HepG2 (cell line): ENCODE data around the gene LYPLA2. TPM values are rescaled to one million over a fixed set of nuclear protein-coding genes. Genes with fewer than 3 reads are reported as not detected.

ENCODE experiments used
- CBX1 ChIP-seq: IDR thresholded peaks from one replicate; pipeline ENCODE4 v1.6.1; 2016; ENCODE audit warnings: antibody characterized with exemption, low read depth
- CBX2 ChIP-seq, 2 experiments: fragments of 200-600 bp in 1 of 2; sonication (generic); formaldehyde crosslinking in 1 of 2; IDR thresholded peaks; 2 replicates each; pipeline versions ENCODE4 v1.7.0 to v1.8.1; 2018 to 2022; ENCODE audit warnings: low read depth in 2 of 2, low read length in 1 of 2, mild to moderate bottlenecking in 1 of 2, missing genetic modification reagents in 1 of 2
- CHD4 ChIP-seq: fragments of 200-600 bp; sonication (generic); IDR thresholded peaks from 2 replicates; pipeline ENCODE4 v1.7.0; 2017; ENCODE audit warnings: mild to moderate bottlenecking, low read length, borderline replicate concordance
- ELF4 ChIP-seq: sonication (generic); formaldehyde crosslinking; IDR thresholded peaks from 2 replicates; pipeline ENCODE4 v1.5.0; 2020; ENCODE audit warnings: missing genetic modification reagents, mild to moderate bottlenecking, moderate library complexity, borderline replicate concordance
- FOXM1 ChIP-seq: sonication (generic); formaldehyde crosslinking; IDR thresholded peaks from 2 replicates; pipeline ENCODE4 v1.5.0; 2020; ENCODE audit warnings: missing genetic modification reagents
- GATAD2A ChIP-seq: IDR thresholded peaks from 2 replicates; pipeline ENCODE4 v1.6.1; 2016
- HOXD1 ChIP-seq: sonication (generic); formaldehyde crosslinking; IDR thresholded peaks from 2 replicates; pipeline ENCODE4 v1.5.0; 2020; ENCODE audit warnings: missing genetic modification reagents
- JDP2 ChIP-seq: sonication (generic); formaldehyde crosslinking; IDR thresholded peaks from 2 replicates; pipeline ENCODE4 v1.8.1; 2022; ENCODE audit warnings: missing genetic modification reagents, borderline replicate concordance
- KMT2A ChIP-seq: sonication (generic); formaldehyde crosslinking; IDR thresholded peaks from 2 replicates; pipeline ENCODE4 v1.4.0; 2020; ENCODE audit warnings: missing genetic modification reagents
- MED13 ChIP-seq: sonication (generic); formaldehyde crosslinking; IDR thresholded peaks from 2 replicates; pipeline ENCODE4 v1.5.0; 2020; ENCODE audit warnings: missing genetic modification reagents
- MXI1 ChIP-seq: IDR thresholded peaks from 3 replicates; pipeline ENCODE4 v1.6.1; 2012; ENCODE audit warnings: low read depth, low read length, inconsistent platforms, borderline replicate concordance
- NBN ChIP-seq: fragments of 450-650 bp; conservative IDR thresholded peaks from 2 replicates; pipeline ENCODE4 v1.6.1; 2017
- NR3C1 ChIP-seq: sonication (generic); formaldehyde crosslinking; IDR thresholded peaks from 2 replicates; pipeline ENCODE4 v1.4.0; 2020; ENCODE audit warnings: missing genetic modification reagents
- PAWR ChIP-seq: sonication (generic); formaldehyde crosslinking; IDR thresholded peaks from 2 replicates; pipeline ENCODE4 v1.4.0; 2020; ENCODE audit warnings: missing genetic modification reagents, mild to moderate bottlenecking, borderline replicate concordance
- RCOR2 ChIP-seq: IDR thresholded peaks from 2 replicates; pipeline ENCODE4 v1.6.1; 2016; ENCODE audit warnings: missing biosample characterization, missing genetic modification reagents
- SMARCC2 ChIP-seq: fragments of 450-650 bp; IDR thresholded peaks from 2 replicates; pipeline ENCODE4 v1.6.1; 2017; ENCODE audit warnings: antibody characterized with exemption, mild to moderate bottlenecking
- SNRNP70 ChIP-seq: fragments of 200-400 bp; formaldehyde crosslinking; IDR thresholded peaks from 2 replicates; pipeline ENCODE4 v1.6.1; 2017; ENCODE audit warnings: mild to moderate bottlenecking, low read depth, low read length, moderate library complexity
- THAP11 ChIP-seq: IDR thresholded peaks from 2 replicates; pipeline ENCODE4 v1.6.1; 2016; ENCODE audit warnings: missing biosample characterization, missing genetic modification reagents
- ZFP36L1 ChIP-seq: sonication (generic); formaldehyde crosslinking; IDR thresholded peaks from 2 replicates; pipeline ENCODE4 v1.8.0; 2022; ENCODE audit warnings: mild to moderate bottlenecking, missing genetic modification reagents, moderate library complexity
- ZNF160 ChIP-seq: sonication (generic); formaldehyde crosslinking; IDR thresholded peaks from 2 replicates; pipeline ENCODE4 v1.8.0; 2022; ENCODE audit warnings: mild to moderate bottlenecking, inconsistent platforms, missing genetic modification reagents
- ZNF460 ChIP-seq: sonication (generic); formaldehyde crosslinking; IDR thresholded peaks from 2 replicates; pipeline ENCODE4 v1.5.1; 2020; ENCODE audit warnings: missing genetic modification reagents, mild to moderate bottlenecking, borderline replicate concordance
- ZNF562 ChIP-seq: sonication (generic); formaldehyde crosslinking; IDR thresholded peaks from 2 replicates; pipeline ENCODE4 v1.8.0; 2022; ENCODE audit warnings: missing genetic modification reagents, borderline replicate concordance
- ZNF761 ChIP-seq: sonication (generic); formaldehyde crosslinking; conservative IDR thresholded peaks from 2 replicates; pipeline ENCODE4 v1.4.0; 2020; ENCODE audit warnings: mild to moderate bottlenecking, missing genetic modification reagents
- ZSCAN12 ChIP-seq: sonication (generic); formaldehyde crosslinking; IDR thresholded peaks from 2 replicates; pipeline ENCODE4 v1.9.0; 2021; ENCODE audit warnings: mild to moderate bottlenecking, missing genetic modification reagents
- polyA plus RNA-seq, 8 experiments: library from polyadenylated mRNA; depleted of rRNA in 3 of 8; stranded (reverse) in 7 of 8; unstranded in 1 of 8; fragments of >200 nt; fragmentation: Illumina TruSeq in 4 of 8; extraction: Trizol in 4 of 8; gene quantifications; 2 replicates each; pipeline versions ENCODE4 v1.2.1 to v1.2.3, GENCODE V29; 2011 to 2016; ENCODE audit warnings: low read depth in 4 of 8, missing spikeins in 1 of 8, mixed read lengths in 1 of 8; ENCODE audit not compliant: insufficient read depth in 1 of 8
- total RNA-seq, 5 experiments: library from RNA; depleted of rRNA; stranded (reverse); fragments of >200 nt; fragmentation: Illumina TruSeq; extraction: Trizol; gene quantifications; 2 replicates each; pipeline ENCODE4 v1.2.3, GENCODE V29; 2016; ENCODE audit warnings: low read depth in 1 of 5
- TF ChIP-seq, protein P1 (sequence below): IDR thresholded peaks from 2 replicates; pipeline ENCODE4 v1.6.1; 2012; ENCODE audit warnings: inconsistent platforms
- TF ChIP-seq, protein P2 (sequence below): sonication (generic); formaldehyde crosslinking; IDR thresholded peaks from 2 replicates; pipeline ENCODE4 v1.4.0; 2020; ENCODE audit warnings: missing genetic modification reagents
- TF ChIP-seq, protein P3 (sequence below): sonication (generic); formaldehyde crosslinking; IDR thresholded peaks from 2 replicates; pipeline ENCODE4 v1.8.0; 2022; ENCODE audit warnings: mild to moderate bottlenecking, missing genetic modification reagents, moderate library complexity
- TF ChIP-seq, protein P4 (sequence below): sonication (generic); formaldehyde crosslinking; IDR thresholded peaks from 2 replicates; pipeline ENCODE4 v1.5.0; 2020; ENCODE audit warnings: missing genetic modification reagents
- TF ChIP-seq, protein P5 (sequence below): sonication (generic); formaldehyde crosslinking; IDR thresholded peaks from 2 replicates; pipeline ENCODE4 v1.4.0; 2020; ENCODE audit warnings: missing genetic modification reagents

Gene LYPLA2
- total and polyA plus RNA-seq, 2 of the 13 experiments (the other 11 are each of a cell fraction or from before 2014, with no cell fraction given): 72.1 to 73.2 TPM

DNA sequence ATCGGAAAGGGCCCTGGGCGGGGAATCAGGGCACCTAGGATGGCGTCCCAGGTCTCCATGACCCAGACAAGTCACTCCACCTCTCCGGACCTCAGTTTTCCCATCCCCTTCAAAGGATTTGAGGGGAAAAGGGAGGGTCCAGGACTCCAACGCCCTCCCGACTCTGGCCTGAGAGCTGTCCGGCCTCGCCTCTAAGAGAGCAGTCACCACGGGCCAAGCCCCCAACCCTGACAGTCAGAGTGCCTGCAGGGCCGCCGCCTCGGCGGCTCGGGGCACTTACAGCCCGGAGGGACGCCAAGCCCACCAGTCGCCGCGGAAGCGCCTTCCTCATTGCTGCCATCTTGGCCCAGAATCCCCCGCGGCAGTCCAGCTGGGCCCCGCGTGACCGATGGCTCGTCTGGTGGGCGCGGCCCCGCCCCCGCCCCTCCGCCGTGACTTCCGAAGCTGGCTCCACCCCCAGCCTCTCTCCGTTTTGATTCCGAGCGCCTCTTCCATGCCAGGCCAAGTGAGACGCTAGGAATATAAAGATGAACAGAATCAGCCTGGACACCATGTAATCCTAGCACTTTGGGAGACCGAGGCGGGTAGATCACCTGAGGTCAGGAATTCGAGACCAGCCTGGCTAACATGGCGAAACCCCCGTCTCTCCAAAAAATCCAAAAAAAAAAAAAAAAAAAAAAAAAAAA lies 34.3 kb downstream of the LYPLA2 start, which contains the start of gene HMGCL (continued):
- TF ChIP-seq ZNF160 (CRISPR knock-in tag): peak; percentile 43; the same call in 1 of the 2 replicates
- TF ChIP-seq HOXD1 (CRISPR knock-in tag): peak; percentile 76; the same call in 1 of the 2 replicates
- no peak for TF ChIP-seq NBN
- TF ChIP-seq NR3C1 (CRISPR knock-in tag): no peak
- peak; percentile 28; the same call in 1 of the 2 replicates for TF ChIP-seq GATAD2A (CRISPR knock-in tag)
- TF ChIP-seq, protein P1, sequence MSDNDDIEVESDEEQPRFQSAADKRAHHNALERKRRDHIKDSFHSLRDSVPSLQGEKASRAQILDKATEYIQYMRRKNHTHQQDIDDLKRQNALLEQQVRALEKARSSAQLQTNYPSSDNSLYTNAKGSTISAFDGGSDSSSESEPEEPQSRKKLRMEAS: peak; percentile 61
- no peak for TF ChIP-seq SMARCC2
- no peak for TF ChIP-seq SNRNP70
- TF ChIP-seq MED13: peak; percentile 80
- TF ChIP-seq PAWR (CRISPR knock-in tag): no peak
- peak; percentile 75; the same call in 1 of the 2 replicates for TF ChIP-seq ZNF761 (CRISPR knock-in tag)
- TF ChIP-seq CBX2 (IDR thresholded peaks at IDR 0.05; ENCODE audit: low read depth, low read length): no peak
- TF ChIP-seq CBX2 (CRISPR knock-in tag; IDR thresholded peaks at IDR 0.05; ENCODE audit: low read depth): no peak
- TF ChIP-seq KMT2A (CRISPR knock-in tag): no peak
- TF ChIP-seq FOXM1 (CRISPR knock-in tag): peak; percentile 69; the same call in 1 of the 2 replicates
- TF ChIP-seq, protein P2, sequence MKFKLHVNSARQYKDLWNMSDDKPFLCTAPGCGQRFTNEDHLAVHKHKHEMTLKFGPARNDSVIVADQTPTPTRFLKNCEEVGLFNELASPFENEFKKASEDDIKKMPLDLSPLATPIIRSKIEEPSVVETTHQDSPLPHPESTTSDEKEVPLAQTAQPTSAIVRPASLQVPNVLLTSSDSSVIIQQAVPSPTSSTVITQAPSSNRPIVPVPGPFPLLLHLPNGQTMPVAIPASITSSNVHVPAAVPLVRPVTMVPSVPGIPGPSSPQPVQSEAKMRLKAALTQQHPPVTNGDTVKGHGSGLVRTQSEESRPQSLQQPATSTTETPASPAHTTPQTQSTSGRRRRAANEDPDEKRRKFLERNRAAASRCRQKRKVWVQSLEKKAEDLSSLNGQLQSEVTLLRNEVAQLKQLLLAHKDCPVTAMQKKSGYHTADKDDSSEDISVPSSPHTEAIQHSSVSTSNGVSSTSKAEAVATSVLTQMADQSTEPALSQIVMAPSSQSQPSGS: peak; percentile 31; the same call in 1 of the 2 replicates
- TF ChIP-seq CHD4: no peak
- no peak for TF ChIP-seq ZNF562 (CRISPR knock-in tag)
- TF ChIP-seq THAP11: peak; percentile 85
- 0 out of 2 replicates have a peak, but pooled peaks have one; percentile 40 for TF ChIP-seq ZSCAN12 (CRISPR knock-in tag)
- no peak for TF ChIP-seq JDP2 (CRISPR knock-in tag)
- TF ChIP-seq RCOR2 (CRISPR knock-in tag): 0 out of 2 replicates have a peak, but pooled peaks have one; percentile 2
- TF ChIP-seq, protein P3, sequence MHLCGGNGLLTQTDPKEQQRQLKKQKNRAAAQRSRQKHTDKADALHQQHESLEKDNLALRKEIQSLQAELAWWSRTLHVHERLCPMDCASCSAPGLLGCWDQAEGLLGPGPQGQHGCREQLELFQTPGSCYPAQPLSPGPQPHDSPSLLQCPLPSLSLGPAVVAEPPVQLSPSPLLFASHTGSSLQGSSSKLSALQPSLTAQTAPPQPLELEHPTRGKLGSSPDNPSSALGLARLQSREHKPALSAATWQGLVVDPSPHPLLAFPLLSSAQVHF (CRISPR knock-in tag): no peak
- TF ChIP-seq ZFP36L1 (CRISPR knock-in tag): 0 out of 2 replicates have a peak, but pooled peaks have one; percentile 68
- peak; percentile 89; the same call in 1 of the 3 replicates for TF ChIP-seq MXI1
- TF ChIP-seq ZNF460: no peak; the same call in 1 of the 2 replicates
- TF ChIP-seq, protein P4, sequence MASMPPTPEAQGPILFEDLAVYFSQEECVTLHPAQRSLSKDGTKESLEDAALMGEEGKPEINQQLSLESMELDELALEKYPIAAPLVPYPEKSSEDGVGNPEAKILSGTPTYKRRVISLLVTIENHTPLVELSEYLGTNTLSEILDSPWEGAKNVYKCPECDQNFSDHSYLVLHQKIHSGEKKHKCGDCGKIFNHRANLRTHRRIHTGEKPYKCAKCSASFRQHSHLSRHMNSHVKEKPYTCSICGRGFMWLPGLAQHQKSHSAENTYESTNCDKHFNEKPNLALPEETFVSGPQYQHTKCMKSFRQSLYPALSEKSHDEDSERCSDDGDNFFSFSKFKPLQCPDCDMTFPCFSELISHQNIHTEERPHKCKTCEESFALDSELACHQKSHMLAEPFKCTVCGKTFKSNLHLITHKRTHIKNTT (CRISPR knock-in tag): 0 out of 2 replicates have a peak, but pooled peaks have one; percentile 43
- peak; percentile 75; the same call in 1 of the 2 replicates for TF ChIP-seq ELF4 (CRISPR knock-in tag)
- TF ChIP-seq, protein P5, sequence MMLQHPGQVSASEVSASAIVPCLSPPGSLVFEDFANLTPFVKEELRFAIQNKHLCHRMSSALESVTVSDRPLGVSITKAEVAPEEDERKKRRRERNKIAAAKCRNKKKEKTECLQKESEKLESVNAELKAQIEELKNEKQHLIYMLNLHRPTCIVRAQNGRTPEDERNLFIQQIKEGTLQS (CRISPR knock-in tag): peak; percentile 64
- TF ChIP-seq CBX1: peak; percentile 76
